Embryonic facial prominence (tissue), 1 donor: Measurements from ENCODE around the gene TRIM59.
A peak's percentile ranks its signal among the peaks of the same experiment; 100 is the strongest.

Source experiments
- DNase-seq: peaks from one replicate; pipeline ENCODE4 v3.0.0-alpha.2; 2016; ENCODE audit errors: extremely low spot score

Gene TRIM59

GRCh38 chr3:160449636-160450598 is at the start of gene TRIM59:
Gene TRIM59 (minus strand): TSS chr3:160449786. CDS start chr3:160439183, 10,603 bp downstream.
- DNase-seq = peak; percentile 88

- DNase-seq = no peak
Measured at GRCh38 chr3:160498202-160498601, 48.6 kb upstream of the TRIM59 start.

GRCh38 chr3:160490166-160490565 is 40.6 kb upstream of the TRIM59 start:
- DNase-seq = no peak

- DNase-seq = no peak
Measured at GRCh38 chr3:160486459-160486869, 36.9 kb upstream of the TRIM59 start.

- no peak for DNase-seq
Measured at GRCh38 chr3:160482796-160483195, 33.2 kb upstream of the TRIM59 start.

- no peak for DNase-seq
Measured at GRCh38 chr3:160481856-160482255, 32.3 kb upstream of the TRIM59 start.

GRCh38 chr3:160480931-160481330 is 31.3 kb upstream of the TRIM59 start:
- DNase-seq = no peak

GRCh38 chr3:160479376-160479775 is 29.8 kb upstream of the TRIM59 start:
- no peak for DNase-seq

- no peak for DNase-seq
Measured at GRCh38 chr3:160478338-160478737, 28.8 kb upstream of the TRIM59 start.

GRCh38 chr3:160477750-160478149 is 28.2 kb upstream of the TRIM59 start:
- DNase-seq = no peak

GRCh38 chr3:160475884-160476283 is 26.3 kb upstream of the TRIM59 start:
- no peak for DNase-seq

- no peak for DNase-seq
Measured at GRCh38 chr3:160475153-160475552, 25.6 kb upstream of the TRIM59 start.

GRCh38 chr3:160474416-160474838 is 24.8 kb upstream of the TRIM59 start:
- no peak for DNase-seq

GRCh38 chr3:160473978-160474377 is 24.4 kb upstream of the TRIM59 start:
- no peak for DNase-seq

GRCh38 chr3:160473221-160473620 is 23.6 kb upstream of the TRIM59 start:
- DNase-seq = no peak

GRCh38 chr3:160472344-160472743 is 22.8 kb upstream of the TRIM59 start:
- no peak for DNase-seq

GRCh38 chr3:160471892-160472291 is 22.3 kb upstream of the TRIM59 start:
- no peak for DNase-seq

- DNase-seq = no peak
Measured at GRCh38 chr3:160470181-160470580, 20.6 kb upstream of the TRIM59 start.

- DNase-seq = no peak
Measured at GRCh38 chr3:160464971-160465370, 15.4 kb upstream of the TRIM59 start.

- DNase-seq = no peak
Measured at GRCh38 chr3:160464321-160464720, 14.7 kb upstream of the TRIM59 start.

GRCh38 chr3:160460033-160460432 is 10.4 kb upstream of the TRIM59 start:
- DNase-seq = no peak

GRCh38 chr3:160459450-160459970 is 9.9 kb upstream of the TRIM59 start:
- DNase-seq = no peak

GRCh38 chr3:160458151-160458550 is 8.6 kb upstream of the TRIM59 start:
- DNase-seq = no peak
